ENCODE data around the gene RNF31. TPM values are rescaled to one million over a fixed set of nuclear protein-coding genes. Genes with fewer than 3 reads are reported as not detected.

The RNF31 gene
- polyA plus RNA-seq, 4 donors: 33.7 to 83.0 (median 48.9) TPM

DNA sequence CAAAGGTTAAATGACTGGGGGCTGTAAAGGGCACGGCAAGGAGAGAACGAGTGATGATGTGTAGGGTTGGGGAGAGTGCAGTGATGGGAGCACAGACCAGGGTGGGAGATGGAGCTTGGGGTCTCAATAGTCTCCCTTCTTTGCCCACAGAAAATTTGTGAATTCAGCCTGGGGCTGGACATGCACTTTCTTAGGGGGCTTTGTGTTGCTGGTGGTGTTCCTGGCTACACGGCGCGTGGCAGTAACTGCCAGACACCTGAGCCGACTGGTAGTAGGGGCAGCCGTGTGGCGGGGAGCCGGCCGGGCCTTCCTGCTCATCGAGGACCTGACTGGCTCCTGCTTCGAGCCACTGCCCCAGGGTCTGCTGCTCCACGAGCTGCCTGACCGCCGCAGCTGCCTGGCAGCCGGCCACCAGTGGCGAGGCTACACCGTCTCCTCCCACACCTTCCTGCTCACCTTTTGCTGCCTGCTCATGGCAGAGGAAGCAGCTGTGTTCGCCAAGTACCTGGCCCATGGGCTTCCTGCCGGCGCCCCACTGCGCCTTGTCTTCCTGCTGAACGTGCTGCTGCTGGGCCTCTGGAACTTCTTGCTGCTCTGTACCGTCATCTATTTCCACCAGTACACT is 15.1 kb upstream of the RNF31 start:
- WGBS, 3 donors: 67 to 71% (median 68%) methylated on average over 19 to 24 of the region's 24 CpGs

DNA sequence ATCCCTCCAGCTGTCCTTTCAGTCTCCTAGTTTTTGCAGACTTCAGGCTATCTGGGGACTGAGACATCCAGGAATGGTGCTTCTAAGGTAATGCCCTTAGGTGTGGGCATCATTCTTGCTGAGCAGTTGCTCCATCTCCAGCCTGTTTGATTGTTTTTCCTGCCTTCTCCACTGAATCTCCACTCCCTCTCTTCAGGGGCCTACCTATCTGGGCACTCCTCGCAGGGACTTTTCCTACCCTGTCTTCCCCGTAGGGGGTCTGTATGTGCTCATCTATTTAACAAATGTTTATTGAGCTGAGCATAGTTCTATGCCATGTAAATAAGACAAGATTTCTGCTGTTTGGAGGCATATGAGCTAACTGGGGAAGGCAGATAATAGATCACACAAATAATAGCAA is 14.3 kb upstream of the RNF31 start:
- H3K27me3 ChIP-seq (ENCODE audit: control insufficient read depth in 3 of 3, insufficient read depth in 3 of 3, low read length in 3 of 3): no peaks in the 10 kb centered on the region
- FAIRE-seq: no peak
- peaks cover 0 to 24% (median 8%) of the 10 kb centered on the region in 3 donors for H3K4me1 ChIP-seq (ENCODE audit: control insufficient read depth in 3 of 3, insufficient read depth in 2 of 3, low read depth in 1 of 3, low read length in 2 of 3)
- 91 to 95% (median 94%) methylated on average over 2 of the region's 2 CpGs for WGBS, 3 donors
- no peaks in the 10 kb centered on the region for H3K9me3 ChIP-seq (ENCODE audit: control insufficient read depth in 2 of 2, insufficient read depth in 1 of 2, low read depth in 1 of 2, low read length in 1 of 2)
- no peak for DNase-seq
- H3K27ac ChIP-seq (ENCODE audit: low read depth in 1 of 3, low read length in 2 of 3): no peak overlapping the region
- no peak overlapping the region for H3K4me3 ChIP-seq (ENCODE audit: low read depth in 1 of 3, low read length in 3 of 3)
- H3K36me3 ChIP-seq (ENCODE audit: control insufficient read depth in 3 of 3, insufficient read depth in 2 of 3, low read depth in 1 of 3, low read length in 3 of 3): peaks cover 0 to 32% (median 6%) of the 10 kb centered on the region in 3 donors

More for the DNA sequence above, 15.1 kb upstream of the RNF31 start:
- no peaks in the 10 kb centered on the region for H3K27me3 ChIP-seq (ENCODE audit: control insufficient read depth in 3 of 3, insufficient read depth in 3 of 3, low read length in 3 of 3)
- H3K36me3 ChIP-seq (ENCODE audit: control insufficient read depth in 3 of 3, insufficient read depth in 2 of 3, low read depth in 1 of 3, low read length in 3 of 3): peaks cover 0 to 24% (median 1%) of the 10 kb centered on the region in 3 donors
- DNase-seq (no peak), FAIRE-seq (no peak)
- H3K9me3 ChIP-seq (ENCODE audit: control insufficient read depth in 2 of 2, insufficient read depth in 1 of 2, low read depth in 1 of 2, low read length in 1 of 2): no peaks in the 10 kb centered on the region
- no peak overlapping the region for H3K27ac ChIP-seq (ENCODE audit: low read depth in 1 of 3, low read length in 2 of 3)
- peaks cover 0 to 16% (median under 1%) of the 10 kb centered on the region in 3 donors for H3K4me1 ChIP-seq (ENCODE audit: control insufficient read depth in 3 of 3, insufficient read depth in 2 of 3, low read depth in 1 of 3, low read length in 2 of 3)
- no peak overlapping the region for H3K4me3 ChIP-seq (ENCODE audit: low read depth in 1 of 3, low read length in 3 of 3)

DNA sequence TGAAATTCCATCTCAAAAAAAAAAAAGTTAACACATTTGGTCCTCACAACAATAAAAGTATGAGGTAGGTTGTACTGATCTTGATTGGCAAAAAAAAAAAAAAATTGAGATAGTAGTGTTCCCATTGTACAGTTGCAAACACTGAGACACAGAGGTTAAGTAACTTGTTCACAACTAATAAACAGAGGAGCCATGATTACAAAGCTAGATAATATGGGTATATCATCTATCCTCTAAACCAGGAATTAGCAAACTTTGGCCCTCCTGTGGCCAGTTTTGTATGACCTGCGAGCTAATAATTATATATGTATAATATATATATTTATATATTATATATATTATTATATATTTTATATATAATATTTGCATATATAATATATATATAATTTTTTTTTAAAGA is 13.6 kb upstream of the RNF31 start:
- DNase-seq: no peak
- no peaks in the 10 kb centered on the region for H3K27me3 ChIP-seq (ENCODE audit: control insufficient read depth in 3 of 3, insufficient read depth in 3 of 3, low read length in 3 of 3)
- H3K4me1 ChIP-seq (ENCODE audit: control insufficient read depth in 3 of 3, insufficient read depth in 2 of 3, low read depth in 1 of 3, low read length in 2 of 3): peaks cover 0 to 32% (median 8%) of the 10 kb centered on the region in 3 donors
- 84 to 94% (median 92%) methylated on average over 1 of the region's 1 CpG for WGBS, 3 donors
- FAIRE-seq: no peak
- H3K27ac ChIP-seq (ENCODE audit: low read depth in 1 of 3, low read length in 2 of 3): no peak overlapping the region
- peaks cover under 1 to 40% (median 6%) of the 10 kb centered on the region in 3 donors for H3K36me3 ChIP-seq (ENCODE audit: control insufficient read depth in 3 of 3, insufficient read depth in 2 of 3, low read depth in 1 of 3, low read length in 3 of 3)
- H3K4me3 ChIP-seq (ENCODE audit: low read depth in 1 of 3, low read length in 3 of 3): no peak overlapping the region
- no peaks in the 10 kb centered on the region for H3K9me3 ChIP-seq (ENCODE audit: control insufficient read depth in 2 of 2, insufficient read depth in 1 of 2, low read depth in 1 of 2, low read length in 1 of 2)

DNA sequence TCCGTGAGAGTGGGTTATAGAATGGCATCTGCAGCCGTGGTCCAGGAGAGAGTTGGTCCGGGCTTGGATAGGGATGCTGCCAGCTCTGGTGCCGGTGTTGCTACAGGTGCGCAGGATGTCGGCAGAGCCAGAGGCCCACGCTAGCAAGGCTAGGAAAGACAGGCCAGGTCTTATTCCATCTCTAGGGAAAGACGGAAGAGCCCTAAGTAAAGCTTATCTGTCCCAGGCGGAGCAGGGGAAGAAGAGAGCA is 11.8 kb upstream of the RNF31 start:
- Histone ChIP-seq H3K36me3 (ENCODE audit: control insufficient read depth in 3 of 3, insufficient read depth in 2 of 3, low read depth in 1 of 3, low read length in 3 of 3) (peaks cover 5 to 49% (median 6%) of the 10 kb centered on the region in 3 donors), H3K9me3 (ENCODE audit: control insufficient read depth in 2 of 2, insufficient read depth in 1 of 2, low read depth in 1 of 2, low read length in 1 of 2) (no peaks in the 10 kb centered on the region), H3K27me3 (ENCODE audit: control insufficient read depth in 3 of 3, insufficient read depth in 3 of 3, low read length in 3 of 3) (no peaks in the 10 kb centered on the region), H3K27ac (ENCODE audit: low read depth in 1 of 3, low read length in 2 of 3) (peak overlapping the region; percentile 82 to 92 (median 91)), H3K4me3 (ENCODE audit: low read depth in 1 of 3, low read length in 3 of 3) (peak overlapping the region; percentile 55 to 97 (median 92)), H3K4me1 (ENCODE audit: control insufficient read depth in 3 of 3, insufficient read depth in 2 of 3, low read depth in 1 of 3, low read length in 2 of 3) (peaks cover 7 to 42% (median 13%) of the 10 kb centered on the region in 3 donors)
- WGBS, 3 donors: 0 to 6% (median 6%) methylated on average over 9 of the region's 9 CpGs
- DNase-seq: no peak
- FAIRE-seq: no peak

DNA sequence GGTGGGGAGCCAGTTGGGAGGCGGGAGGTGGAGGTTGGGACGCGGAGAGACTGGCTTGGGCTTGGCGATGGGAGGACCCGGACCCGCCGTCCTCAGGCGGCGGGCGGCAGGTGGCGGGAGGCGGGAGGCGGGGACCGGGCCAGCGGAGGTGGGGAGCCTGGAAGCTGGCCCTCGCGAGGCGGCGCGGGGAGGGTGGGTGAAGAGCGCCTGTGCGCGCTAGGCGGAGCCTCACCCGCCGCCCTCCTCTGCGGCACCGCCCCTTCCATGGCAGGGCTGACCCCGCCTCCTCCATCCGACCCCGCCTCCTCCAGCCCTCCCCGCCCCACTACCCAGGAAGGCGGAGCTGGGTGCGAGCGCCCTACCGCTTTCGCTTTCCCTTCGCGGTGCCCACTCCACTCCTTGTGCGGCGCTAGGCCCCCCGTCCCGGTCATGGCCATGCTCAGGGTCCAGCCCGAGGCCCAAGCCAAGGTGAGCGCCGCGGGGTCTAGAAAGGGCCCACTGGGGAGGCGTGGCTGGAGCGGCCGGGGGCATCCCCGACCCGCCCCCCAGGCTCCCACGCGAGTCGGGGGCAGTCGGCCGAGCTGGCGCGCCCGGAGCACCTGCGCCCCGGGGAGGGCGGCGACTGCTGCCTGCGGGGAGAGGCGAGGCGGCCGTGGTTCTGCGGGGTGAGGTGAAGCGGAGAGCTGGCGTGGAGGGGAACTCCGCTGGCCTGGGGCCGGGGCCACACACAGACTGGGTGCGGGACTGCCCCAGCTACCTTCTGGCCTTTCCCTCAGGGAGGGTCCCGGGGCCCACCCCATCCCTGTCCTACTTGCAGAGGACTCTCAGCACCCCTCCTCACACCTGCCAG is 11.2 kb upstream of the RNF31 start, which contains the start of gene PSME1:
Gene PSME1, plus strand, starts transcription at position 361 of the 850 bp plus-strand sequence. Its CDS starts 69 bp downstream, at position 430.
- Histone ChIP-seq H3K27ac (ENCODE audit: low read depth in 1 of 3, low read length in 2 of 3) (peak within 1 kb of the TSS; percentile 91 to 97 (median 92)), H3K4me1 (ENCODE audit: control insufficient read depth in 3 of 3, insufficient read depth in 2 of 3, low read depth in 1 of 3, low read length in 2 of 3) (peaks cover 7 to 37% (median 13%) of the 10 kb centered on the region in 3 donors), H3K27me3 (ENCODE audit: control insufficient read depth in 3 of 3, insufficient read depth in 3 of 3, low read length in 3 of 3) (no peaks in the 10 kb centered on the region), H3K4me3 (ENCODE audit: low read depth in 1 of 3, low read length in 3 of 3) (peak within 1 kb of the TSS; percentile 87 to 97 (median 92)), H3K36me3 (ENCODE audit: control insufficient read depth in 3 of 3, insufficient read depth in 2 of 3, low read depth in 1 of 3, low read length in 3 of 3) (peaks cover 5 to 46% (median 6%) of the 10 kb centered on the region in 3 donors), H3K9me3 (ENCODE audit: control insufficient read depth in 2 of 2, insufficient read depth in 1 of 2, low read depth in 1 of 2, low read length in 1 of 2) (no peaks in the 10 kb centered on the region)
- DNase-seq (peak; percentile 94 to 98), FAIRE-seq (no peak)
- 0 to 1% (median 1%) methylated on average over 42 to 75 of the region's 75 CpGs for WGBS, 3 donors

DNA sequence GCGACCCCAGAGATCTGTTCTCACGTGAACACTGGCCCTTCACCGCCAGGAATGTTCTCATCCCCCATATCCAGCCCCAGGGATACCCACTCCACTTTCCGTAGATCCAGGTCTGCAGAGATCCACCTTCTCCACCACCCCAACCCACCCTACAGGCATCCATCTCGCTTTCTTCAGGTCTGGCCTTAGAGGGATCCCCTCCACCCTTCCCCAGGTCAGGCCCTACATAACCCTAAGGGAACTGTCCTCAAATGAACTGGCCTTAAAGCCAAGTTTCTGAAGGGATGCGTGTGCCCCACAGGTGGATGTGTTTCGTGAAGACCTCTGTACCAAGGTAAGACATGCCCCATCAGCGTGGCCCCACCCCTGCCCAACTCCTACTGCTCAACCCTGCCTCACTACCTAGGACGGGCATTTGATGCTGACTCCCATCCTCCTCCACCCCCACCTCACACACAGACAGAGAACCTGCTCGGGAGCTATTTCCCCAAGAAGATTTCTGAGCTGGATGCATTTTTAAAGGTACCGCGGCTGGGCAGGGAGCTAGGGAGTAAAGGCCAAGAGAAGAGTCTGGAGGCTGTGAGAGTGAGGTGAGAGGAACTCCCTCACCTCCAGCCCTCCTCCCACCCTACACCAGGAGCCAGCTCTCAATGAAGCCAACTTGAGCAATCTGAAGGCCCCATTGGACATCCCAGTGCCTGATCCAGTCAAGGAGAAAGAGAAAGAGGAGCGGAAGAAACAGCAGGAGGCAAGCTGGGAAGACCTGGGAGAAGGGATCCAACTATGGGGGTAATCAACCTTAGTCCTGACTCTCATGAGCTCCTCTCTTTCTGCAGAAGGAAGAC is 10.4 kb upstream of the RNF31 start:
- Histone ChIP-seq H3K27ac (ENCODE audit: low read depth in 1 of 3, low read length in 2 of 3) (peak overlapping the region; percentile 80 to 97 (median 80)), H3K9me3 (ENCODE audit: control insufficient read depth in 2 of 2, insufficient read depth in 1 of 2, low read depth in 1 of 2, low read length in 1 of 2) (no peaks in the 10 kb centered on the region), H3K4me3 (ENCODE audit: low read depth in 1 of 3, low read length in 3 of 3) (peak overlapping the region; percentile 87 to 97 (median 92)), H3K36me3 (ENCODE audit: control insufficient read depth in 3 of 3, insufficient read depth in 2 of 3, low read depth in 1 of 3, low read length in 3 of 3) (peaks cover 5 to 42% (median 6%) of the 10 kb centered on the region in 3 donors), H3K27me3 (ENCODE audit: control insufficient read depth in 3 of 3, insufficient read depth in 3 of 3, low read length in 3 of 3) (no peaks in the 10 kb centered on the region), H3K4me1 (ENCODE audit: control insufficient read depth in 3 of 3, insufficient read depth in 2 of 3, low read depth in 1 of 3, low read length in 2 of 3) (peaks cover 7 to 38% (median 13%) of the 10 kb centered on the region in 3 donors)
- DNase-seq (peak; percentile 22 to 40), FAIRE-seq (no peak)
- 11 to 27% (median 17%) methylated on average over 13 of the region's 13 CpGs for WGBS, 3 donors

DNA sequence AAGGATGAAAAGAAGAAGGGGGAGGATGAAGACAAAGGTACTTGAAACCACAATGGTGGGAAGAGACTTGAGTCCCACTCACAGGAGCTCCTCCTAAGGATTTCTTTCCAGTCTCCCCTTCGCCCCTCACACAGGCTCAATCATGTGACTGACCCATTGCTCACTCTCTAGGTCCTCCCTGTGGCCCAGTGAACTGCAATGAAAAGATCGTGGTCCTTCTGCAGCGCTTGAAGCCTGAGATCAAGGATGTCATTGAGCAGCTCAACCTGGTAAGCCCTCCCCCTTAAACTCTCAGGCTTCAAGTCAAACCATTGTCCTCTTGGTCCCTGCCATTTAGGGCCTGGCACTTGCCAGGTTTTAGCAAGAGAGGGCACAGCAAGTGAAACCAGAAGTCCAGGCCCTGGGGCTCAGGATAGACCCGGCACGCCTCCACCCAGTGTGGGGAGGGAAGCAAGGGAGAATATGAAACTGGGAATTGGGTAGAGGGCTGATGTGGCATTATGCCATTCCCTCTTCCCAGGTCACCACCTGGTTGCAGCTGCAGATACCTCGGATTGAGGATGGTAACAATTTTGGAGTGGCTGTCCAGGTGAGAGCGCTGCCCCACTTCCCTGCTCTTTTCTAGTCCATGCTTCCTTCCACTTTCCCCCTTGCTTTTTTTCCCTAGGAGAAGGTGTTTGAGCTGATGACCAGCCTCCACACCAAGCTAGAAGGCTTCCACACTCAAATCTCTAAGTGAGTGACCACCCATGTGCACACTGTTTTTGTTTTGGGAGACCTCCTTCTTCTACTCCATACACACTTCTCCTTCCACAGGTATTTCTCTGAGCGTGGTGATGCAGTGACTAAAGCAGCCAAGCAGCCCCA is 9.5 kb upstream of the RNF31 start:
- H3K4me3 ChIP-seq (ENCODE audit: low read depth in 1 of 3, low read length in 3 of 3): peak overlapping the region in 1 of 3 donors; percentile 92

More for the DNA sequence above, 9.5 kb upstream of the RNF31 start:
- H3K36me3 ChIP-seq (ENCODE audit: control insufficient read depth in 3 of 3, insufficient read depth in 2 of 3, low read depth in 1 of 3, low read length in 3 of 3): peaks cover 5 to 33% (median 6%) of the 10 kb centered on the region in 3 donors
- 69 to 87% (median 73%) methylated on average over 8 of the region's 8 CpGs for WGBS, 3 donors
- peak overlapping the region; percentile 21 to 97 (median 80) for H3K27ac ChIP-seq (ENCODE audit: low read depth in 1 of 3, low read length in 2 of 3)
- DNase-seq (no peak), FAIRE-seq (no peak)
- H3K4me1 ChIP-seq (ENCODE audit: control insufficient read depth in 3 of 3, insufficient read depth in 2 of 3, low read depth in 1 of 3, low read length in 2 of 3): peaks cover 7 to 46% (median 13%) of the 10 kb centered on the region in 3 donors
- H3K27me3 ChIP-seq (ENCODE audit: control insufficient read depth in 3 of 3, insufficient read depth in 3 of 3, low read length in 3 of 3): no peaks in the 10 kb centered on the region
- H3K9me3 ChIP-seq (ENCODE audit: control insufficient read depth in 2 of 2, insufficient read depth in 1 of 2, low read depth in 1 of 2, low read length in 1 of 2): no peaks in the 10 kb centered on the region

All from small intestine (tissue), 7 donors.